GM18499 (cell line): ENCODE results near the gene SRMS.
"Not testable (repeated sequence)": the region's sequence is repeated elsewhere in the genome, so short reads cannot be mapped to it uniquely, and the experiment has no call there.

ENCODE experiments used
- ATAC-seq: cut with Tn5 transposase; IDR thresholded peaks from one replicate; pipeline ENCODE4 v1.9.1; 2021; ENCODE audit warnings: moderate number of reproducible peaks; ENCODE audit not compliant: insufficient read depth, unreplicated experiment

SRMS gene

GRCh38 chr20:63580796-63581461 is 33.4 kb upstream of the SRMS start:
- no peak for ATAC-seq

GRCh38 chr20:63579017-63579694 is 31.6 kb upstream of the SRMS start:
- ATAC-seq = no peak

- ATAC-seq = no peak
Measured at GRCh38 chr20:63578224-63579016, 30.9 kb upstream of the SRMS start.

GRCh38 chr20:63577317-63577894 is 29.9 kb upstream of the SRMS start:
- no peak for ATAC-seq

GRCh38 chr20:63576311-63576710 is 28.8 kb upstream of the SRMS start:
- no peak for ATAC-seq

GRCh38 chr20:63574829-63575743 is 27.5 kb upstream of the SRMS start:
- no peak for ATAC-seq

GRCh38 chr20:63574156-63574828 is 26.7 kb upstream of the SRMS start, which contains the start of gene HELZ2:
Gene HELZ2 (minus strand): TSS chr20:63574239. CDS start chr20:63572385, 1,854 bp downstream.
- ATAC-seq = no peak

GRCh38 chr20:63573647-63574131 is 26.1 kb upstream of the SRMS start:
- no peak for ATAC-seq

GRCh38 chr20:63572788-63573646 is 25.5 kb upstream of the SRMS start:
- ATAC-seq = no peak

- no peak for ATAC-seq
Measured at GRCh38 chr20:63572071-63572787, 24.7 kb upstream of the SRMS start.

- ATAC-seq = not testable (repeated sequence)
Measured at GRCh38 chr20:63571087-63571478, 23.5 kb upstream of the SRMS start.

GRCh38 chr20:63570281-63571086 is 22.9 kb upstream of the SRMS start:
- ATAC-seq = no peak

GRCh38 chr20:63568986-63569949 is 21.7 kb upstream of the SRMS start:
- no peak for ATAC-seq

GRCh38 chr20:63568170-63568981 is 20.8 kb upstream of the SRMS start:
- no peak for ATAC-seq
